Measurements from ENCODE around the gene SRCIN1.
A peak's percentile ranks its signal among the peaks of the same experiment; 100 is the strongest.

Gene SRCIN1

GRCh38 chr17:38613981-38614779, 8.4 kb upstream of the SRCIN1 start:
- DNase-seq = no peak

DNA sequence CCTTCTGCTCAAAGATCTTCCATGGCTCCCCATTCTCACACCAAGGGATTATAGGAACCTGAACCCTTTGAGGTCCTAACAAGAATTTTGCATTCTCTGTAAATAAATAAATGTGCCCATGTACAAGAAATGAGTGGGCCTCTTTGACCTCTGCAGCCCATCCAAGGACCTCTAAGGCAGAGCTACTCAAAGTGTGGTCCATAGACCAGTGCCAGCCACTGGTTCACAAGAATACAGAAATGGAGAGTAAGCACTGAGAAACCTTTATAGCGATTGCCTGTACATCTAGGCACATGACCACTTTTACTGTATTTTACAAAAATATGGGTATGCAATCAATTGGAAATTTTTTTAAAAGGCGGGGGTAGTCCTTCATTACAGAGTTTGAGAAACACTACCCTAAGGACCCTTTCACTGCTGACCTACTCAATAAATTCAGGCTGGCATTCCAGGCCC, 7.8 kb upstream of the SRCIN1 start:
- no peak for DNase-seq

- no peak for DNase-seq
Measured at GRCh38 chr17:38611872-38612376, 6.2 kb upstream of the SRCIN1 start.

- no peak for DNase-seq
Measured at GRCh38 chr17:38611070-38611786, 5.5 kb upstream of the SRCIN1 start.

- DNase-seq = no peak
Measured at GRCh38 chr17:38609280-38610031, 3.7 kb upstream of the SRCIN1 start.

DNA sequence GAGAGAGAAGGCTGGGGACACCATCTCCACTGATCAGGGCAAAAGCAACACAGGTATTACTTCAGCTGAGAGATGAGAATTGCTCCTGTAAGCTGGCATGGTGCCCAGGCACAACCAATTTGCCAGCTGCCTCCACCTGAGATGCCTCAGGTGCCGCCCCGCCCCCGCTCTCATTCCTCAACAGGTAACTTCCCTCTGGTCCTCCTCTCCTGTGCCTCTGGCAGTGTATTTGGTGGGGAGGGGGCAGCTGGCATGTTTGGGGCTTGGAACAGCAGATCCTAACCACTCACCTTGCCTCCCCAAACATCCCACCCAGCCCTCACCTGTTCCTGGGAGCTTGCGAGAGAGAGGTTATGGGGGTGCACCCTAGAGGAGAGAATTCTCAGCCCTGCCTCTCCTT, 2.9 kb upstream of the SRCIN1 start:
- DNase-seq = no peak

DNA sequence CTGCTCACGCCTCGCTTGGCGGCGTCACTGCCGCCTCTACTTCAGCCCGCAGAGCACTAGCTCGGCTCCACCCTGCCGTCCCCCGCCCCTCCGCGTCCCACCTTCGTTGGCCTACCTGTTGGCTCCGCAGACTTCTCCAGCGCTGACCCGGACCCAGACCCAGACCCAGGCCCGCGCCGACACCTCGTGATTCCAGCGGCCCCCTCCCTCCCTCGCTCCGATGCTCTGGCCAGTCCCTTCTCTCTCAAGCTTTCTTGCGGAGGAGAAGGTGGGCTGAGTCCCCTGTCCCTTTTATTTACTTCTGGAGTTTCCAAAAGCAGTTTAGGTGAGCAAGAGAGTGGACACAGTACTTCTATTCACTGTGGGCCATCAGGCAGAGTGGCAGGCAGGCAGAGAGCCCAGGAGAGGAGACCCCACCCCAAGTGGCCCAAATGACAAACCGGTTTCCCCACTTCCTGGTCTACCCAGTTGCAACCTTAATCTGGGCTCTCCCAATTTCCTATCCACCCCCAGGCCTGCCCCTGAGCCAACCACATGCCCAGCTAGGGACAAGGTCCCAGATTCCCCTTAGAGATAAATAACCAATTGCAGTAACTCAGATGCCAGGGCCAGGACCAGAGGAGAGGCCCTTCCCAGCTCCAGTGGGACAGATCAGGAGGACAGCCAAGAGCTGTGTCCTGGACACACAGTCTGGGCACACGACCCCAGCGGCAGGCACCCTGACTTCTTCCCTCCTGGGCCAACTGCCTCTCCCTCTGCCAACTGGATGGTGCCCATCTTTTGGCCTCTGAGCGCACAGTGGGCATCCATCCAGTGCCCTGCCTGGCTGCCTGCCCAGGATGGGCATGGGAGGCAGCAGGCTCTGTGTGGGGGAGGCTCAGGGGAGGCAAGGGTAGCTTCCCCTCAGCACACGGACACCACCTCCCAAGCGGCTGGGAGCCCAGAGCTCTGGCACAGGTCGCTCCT, 1.2 kb upstream of the SRCIN1 start:
- no peak for DNase-seq

DNA sequence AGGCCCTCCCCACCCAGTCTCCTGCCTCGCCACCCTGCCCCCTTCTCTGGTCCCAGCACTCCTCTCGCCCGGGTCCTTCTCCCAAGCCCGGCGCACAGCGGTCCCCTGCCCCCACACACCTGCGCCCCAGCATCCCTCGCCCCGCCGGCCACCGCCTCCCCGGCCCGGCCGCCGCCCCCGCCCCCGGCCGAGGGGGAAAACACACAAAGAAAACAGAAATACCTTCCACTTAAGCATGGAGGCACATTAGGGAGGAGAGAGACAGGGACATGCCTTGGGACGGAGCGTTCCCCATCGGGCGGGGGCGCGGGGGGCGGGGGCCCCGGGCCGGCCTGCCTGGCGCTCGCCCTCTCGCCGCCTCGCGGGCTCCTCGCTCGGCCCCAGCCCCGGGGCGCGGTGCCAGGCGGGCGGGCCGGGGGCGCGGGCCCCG, 326 bp downstream of the SRCIN1 start:
- DNase-seq = no peak

- peak; percentile 32 to 40 for DNase-seq
Measured at GRCh38 chr17:38604479-38605403, 1.0 kb downstream of the SRCIN1 start.

GRCh38 chr17:38603786-38604478, 1.8 kb downstream of the SRCIN1 start:
- DNase-seq = no peak

DNA sequence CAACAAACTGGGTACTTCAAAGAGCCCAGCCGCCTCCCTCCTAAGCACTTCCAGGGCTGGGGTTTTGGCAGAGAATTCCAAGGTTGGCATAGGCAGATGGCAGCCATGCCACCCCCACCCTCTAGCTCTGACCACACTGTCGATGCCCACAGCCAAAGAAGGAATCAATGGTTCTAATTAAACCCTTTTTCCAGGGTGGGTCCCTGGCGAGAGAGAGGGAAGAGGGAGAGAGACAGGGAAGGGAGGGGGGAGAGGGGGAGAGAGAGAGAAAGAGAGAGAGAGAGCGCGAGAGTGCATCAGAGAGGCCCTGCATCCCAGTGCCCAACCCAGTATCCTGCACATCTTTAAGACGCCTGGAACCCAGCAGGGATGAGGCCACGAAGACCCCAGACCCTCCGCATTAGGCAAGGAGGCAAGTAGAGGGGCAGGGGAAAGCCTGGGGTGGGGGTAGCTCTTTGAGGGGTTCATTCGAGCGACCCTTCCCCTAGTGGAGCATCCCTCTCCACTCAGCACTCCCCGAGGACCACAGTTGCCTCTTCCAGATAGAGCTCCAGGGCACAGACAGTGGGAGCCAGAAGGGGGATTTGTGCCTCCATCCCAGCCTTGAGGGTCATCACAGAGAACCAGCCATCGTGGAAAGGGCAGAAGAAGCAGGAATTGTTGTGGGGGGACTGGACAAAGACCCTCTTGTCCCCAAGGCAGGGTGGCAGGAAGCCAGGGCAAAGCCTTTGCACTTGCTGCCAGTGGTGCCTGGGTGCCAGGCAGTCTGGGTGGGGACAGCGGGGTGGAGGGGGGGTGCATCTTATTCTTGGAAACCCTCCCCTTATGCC, 2.6 kb downstream of the SRCIN1 start:
- DNase-seq = no peak

DNA sequence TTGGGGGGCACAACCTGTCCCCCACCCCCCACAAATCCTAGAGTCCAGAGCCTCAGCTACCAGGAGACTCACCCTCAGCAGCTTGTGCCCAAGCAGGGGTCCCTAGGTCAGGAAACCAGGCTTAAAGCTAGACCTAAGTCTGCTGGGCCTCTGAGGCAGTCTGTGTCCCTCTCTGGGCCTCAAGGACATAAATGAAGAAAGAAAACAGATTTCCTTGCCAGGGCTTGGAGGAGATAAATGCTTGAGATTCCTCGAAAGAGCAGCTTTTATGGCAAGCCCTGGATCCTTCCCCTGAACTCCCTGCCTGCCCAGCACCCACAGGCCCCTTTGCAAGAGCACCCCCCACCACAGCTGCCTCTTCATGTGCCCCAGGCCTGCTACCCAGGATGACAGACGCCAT, 3.3 kb downstream of the SRCIN1 start:
- DNase-seq = no peak

DNA sequence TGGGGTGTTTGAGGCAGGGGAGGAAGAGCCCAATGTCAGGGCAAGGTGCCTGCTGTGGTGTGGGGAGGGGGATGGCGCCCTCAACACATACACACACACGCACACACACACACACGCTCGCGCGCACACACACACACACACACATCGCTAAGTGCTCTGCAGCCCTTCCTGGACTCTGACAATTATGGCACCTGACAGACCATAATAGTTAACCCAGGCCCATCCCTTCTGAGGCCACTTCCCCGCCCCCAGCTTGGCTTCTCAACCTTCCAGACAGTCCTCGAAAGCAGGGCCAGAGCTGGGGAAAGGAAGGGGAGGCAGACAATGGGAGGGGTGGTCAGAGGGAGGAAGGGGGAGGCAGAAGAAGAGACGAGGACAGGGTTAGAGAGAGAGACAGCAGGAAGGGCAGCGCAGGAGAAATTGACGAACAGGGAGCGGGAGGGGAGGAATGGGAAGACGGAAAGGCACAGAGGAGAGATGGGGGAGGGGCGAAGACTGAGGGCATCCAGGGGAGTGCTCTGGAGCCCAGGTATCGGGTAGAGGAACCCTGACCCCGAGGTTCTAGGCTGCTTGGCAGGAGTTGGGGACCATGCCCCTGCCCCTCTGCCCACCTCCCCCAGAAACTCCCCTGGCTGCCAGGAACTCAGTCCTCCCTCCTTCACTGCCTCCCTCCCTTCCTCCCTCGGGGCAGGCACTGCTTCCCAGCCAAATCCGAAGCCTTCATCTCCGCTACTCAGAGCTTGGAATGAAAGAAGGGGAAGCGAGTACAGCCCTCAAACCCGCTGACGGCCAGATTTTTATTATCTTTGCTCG, 4.0 kb downstream of the SRCIN1 start:
- DNase-seq = no peak

- DNase-seq = no peak
Measured at GRCh38 chr17:38600906-38601305, 4.8 kb downstream of the SRCIN1 start.

DNA sequence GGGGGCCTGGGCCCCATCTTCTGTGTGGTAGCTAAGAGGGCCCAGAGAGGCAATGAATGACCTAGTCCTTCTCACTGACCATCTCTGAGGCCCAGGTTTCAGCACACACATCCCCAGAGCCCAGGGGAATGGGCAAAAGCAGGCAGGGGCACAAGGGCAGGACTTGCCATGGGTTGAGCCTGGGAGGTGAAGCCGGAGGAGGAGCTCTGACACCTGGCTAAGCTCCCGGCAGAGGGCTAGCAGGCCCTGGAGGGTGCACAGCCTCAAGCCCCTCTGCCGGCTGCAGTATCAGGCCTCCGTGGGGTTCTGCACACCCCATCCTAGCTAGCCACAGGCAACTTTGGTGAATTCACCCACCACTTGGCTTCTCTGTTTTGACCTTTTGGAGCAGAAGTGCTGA, 5.3 kb downstream of the SRCIN1 start:
- DNase-seq = no peak

DNA sequence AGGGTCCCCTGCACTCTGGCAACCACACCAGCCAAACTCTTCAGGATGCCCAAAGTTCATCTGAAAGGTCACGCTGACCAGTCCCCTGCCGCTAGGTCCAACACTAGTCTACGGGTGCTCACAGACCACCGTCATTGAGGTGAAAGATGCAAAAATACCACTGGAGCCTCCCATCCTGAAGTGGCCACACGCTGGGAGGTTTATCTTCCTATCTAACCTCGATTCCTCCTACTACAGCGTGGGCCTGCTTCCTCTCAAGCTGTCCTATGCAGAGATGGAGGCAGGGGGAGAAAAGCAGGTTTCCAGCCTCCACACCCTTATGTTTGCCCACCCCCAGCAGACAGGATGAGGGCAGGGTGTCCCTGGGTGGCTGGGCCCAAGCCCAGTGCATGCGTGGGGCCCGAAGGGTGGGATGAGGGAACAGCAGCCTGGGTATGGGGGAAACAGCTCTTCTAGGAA, 6.3 kb downstream of the SRCIN1 start:
- DNase-seq = no peak

GRCh38 chr17:38598995-38599394, 6.8 kb downstream of the SRCIN1 start:
- DNase-seq = no peak

DNA sequence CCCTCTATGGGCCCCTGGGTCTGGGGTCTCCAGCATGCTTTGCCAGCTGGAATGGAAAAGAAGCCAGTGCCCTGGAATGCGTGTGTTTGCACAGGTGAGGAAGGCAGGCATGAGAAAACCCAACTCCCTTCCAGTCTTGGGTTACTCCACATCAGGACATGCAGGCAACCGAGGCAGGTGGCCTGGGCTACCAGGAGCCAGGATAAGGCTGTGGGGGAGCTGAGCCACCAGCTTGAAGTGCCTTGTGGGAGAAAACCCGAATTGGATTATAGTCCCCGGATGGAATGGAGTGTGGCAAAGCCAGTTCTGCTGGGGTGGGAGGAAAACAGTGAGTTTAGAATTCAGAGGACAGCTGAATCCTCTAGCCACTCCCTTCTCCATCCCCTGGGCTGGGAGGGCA, 7.2 kb downstream of the SRCIN1 start:
- DNase-seq = peak; percentile 24 to 34
